NCI-H2107 treated with DMSO at 0.1 percent for 48 hours (cell line): Measurements from ENCODE around the gene CMTM4.
A peak's percentile ranks its signal among the peaks of the same experiment; 100 is the strongest.
"Not testable (repeated sequence)": the region's sequence is repeated elsewhere in the genome, so short reads cannot be mapped to it uniquely, and the experiment has no call there.

Source experiments
- DNase-seq: peaks from one replicate; lab custom pipeline; 2025; ENCODE audit not compliant: unreplicated experiment; lab: John Stamatoyannopoulos, UW

The CMTM4 gene

DNA sequence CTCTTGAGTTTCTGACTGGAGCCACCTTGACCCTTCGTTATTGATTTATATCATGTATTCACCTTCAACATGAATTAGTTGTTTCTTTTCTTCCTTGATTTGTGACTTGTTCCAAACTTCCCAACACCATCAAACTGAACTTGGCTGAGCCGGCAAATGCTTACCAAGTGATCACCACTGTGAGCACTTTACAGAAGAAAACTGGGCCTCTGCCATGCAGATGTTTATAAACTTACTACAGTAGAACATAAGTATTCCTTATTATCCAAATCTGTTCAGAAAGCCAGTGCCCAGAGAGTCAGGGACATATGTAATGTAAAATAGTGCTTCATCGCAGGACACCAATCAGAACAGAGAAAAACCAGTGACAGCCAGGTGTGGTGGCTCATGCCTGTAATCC, 19.9 kb downstream of the CMTM4 start:
- no peak for DNase-seq

GRCh38 chr16:66673691-66674090, 22.9 kb downstream of the CMTM4 start:
- no peak for DNase-seq

DNA sequence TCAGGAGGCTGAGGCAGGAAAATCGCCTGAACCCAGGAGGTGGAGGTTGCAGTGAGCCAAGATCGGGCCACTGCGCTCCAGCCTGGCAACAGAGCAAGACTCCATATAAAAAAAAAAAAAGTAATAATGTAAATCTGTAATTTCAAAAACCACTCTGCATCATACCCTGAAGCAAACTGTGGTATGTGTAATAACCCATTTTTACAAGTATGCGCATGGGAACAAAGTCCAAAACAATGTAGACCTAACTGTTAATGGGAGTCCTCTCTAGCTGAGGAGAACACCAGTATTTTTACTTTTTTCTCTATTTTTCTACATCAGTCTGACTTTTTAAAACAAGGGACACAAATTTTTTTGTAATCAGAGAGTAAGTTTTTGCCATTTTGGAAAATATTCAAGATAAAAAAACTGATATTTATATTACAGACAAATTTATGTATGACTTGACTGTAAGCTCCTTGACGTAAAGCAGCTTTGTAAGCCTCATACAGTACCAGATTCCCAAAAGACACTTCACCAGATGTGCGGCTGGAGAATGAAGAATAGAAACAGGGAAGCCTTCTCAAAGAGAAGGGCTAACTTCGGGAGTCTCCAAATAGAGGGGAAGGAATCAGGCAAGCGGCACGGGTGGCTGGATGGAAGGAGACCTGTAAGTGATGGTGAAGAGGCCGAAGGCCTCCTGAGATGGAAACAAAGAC, 25.7 kb downstream of the CMTM4 start:
- no peak for DNase-seq

GRCh38 chr16:66668777-66669444, 27.6 kb downstream of the CMTM4 start:
- DNase-seq: no peak

DNA sequence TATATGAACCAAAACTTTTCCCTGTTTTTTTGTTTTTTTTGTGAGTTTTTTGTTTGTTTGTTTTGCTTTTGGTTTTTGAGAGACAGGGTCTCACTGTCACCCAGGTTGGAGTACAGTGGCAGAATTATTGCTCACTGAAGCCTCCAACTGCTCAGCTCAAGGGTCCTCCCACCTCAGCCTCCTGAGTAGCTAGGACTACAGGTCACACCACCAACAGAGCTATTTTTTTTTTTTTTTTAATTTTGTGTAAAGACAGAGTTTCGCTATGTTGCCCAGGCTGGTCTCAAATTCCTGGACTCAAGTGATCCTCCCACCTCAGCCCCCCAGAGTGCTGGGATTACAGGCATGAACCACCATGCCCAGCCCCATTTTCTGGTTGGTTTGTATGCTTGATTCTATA, 28.6 kb downstream of the CMTM4 start:
- no peak for DNase-seq

DNA sequence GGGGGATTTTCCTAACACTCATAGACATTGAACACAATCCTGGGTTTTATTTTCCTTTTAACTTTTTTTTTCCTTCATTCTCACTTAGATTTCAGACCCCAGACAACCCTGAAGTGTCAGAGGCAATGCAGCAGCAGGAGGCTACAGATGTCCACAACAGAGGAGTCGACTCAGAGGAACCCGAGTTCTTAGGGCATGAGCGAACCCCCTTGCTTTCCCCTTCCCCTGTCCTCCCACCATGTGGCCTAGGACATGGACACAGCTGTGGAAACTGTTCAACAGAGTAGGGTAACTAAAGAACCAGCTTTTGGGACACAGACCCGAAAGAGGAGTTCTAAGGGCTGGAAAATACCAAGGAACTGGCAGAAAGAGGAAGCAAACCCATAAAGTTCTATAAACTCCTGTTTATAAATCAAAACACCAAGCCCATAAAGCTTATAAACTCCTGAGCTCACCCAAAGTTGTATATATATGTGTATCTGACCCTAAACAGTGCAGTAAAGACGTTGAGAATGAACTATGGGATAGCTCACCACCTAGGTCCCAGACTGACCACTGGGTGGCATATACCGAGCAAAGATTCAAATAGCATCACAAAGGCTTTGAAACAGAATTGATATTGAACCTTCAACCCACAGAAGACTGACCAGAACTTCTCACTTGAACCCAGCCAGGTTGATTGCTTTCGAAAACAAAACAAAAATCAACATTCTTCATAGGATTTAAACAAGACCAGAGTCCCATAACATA, 33.9 kb downstream of the CMTM4 start:
- DNase-seq: no peak

DNA sequence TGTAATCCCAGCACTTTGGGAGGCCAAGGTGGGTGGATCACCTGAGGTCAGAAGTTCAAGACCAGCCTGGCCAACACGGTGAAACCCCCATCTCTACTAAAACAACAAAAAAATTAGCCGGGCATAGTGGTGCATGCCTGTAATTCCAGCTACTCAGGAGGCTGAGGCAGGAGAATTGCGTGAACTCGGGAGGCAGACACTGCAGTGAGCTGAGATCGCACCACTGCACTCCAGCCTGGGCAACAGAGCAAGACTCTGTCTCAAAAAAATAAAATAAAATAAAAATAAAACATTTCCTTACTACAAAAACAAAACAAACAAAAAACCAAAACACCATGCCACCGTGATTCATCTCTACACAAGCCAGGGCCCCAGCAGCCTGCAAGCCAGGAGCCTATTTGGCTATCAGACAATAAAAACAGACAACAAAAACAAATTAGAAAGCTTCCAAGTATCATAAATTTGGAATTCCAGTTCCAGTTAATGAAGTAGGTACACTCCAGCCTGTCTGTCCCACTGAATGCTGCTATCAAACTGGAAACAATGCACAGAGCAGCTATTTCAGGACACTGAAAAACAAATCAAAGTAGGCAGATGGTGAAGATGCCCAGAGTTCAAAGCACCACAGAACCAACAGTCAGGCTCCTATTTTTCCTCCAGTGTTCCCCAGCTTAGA, 34.7 kb downstream of the CMTM4 start:
- DNase-seq: not testable (repeated sequence)

GRCh38 chr16:66661210-66661560, 35.4 kb downstream of the CMTM4 start:
- no peak for DNase-seq

GRCh38 chr16:66660422-66661209, 35.9 kb downstream of the CMTM4 start:
- DNase-seq: no peak

DNA sequence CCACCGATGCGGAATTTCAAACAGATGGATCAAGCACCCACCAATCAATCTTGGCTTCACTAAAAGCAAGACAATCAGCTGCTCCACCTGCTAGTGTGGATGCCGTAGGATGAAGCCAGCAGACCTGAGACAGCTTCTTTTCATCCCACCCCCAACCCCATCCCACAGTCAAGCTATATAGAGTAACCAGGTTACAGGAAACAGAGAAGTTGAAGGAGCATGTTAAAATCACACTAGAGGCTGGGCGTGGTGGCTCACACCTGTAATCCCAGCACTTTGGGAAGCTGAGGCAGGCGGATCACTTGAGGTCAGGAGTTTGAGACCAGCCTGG, 37.7 kb downstream of the CMTM4 start:
- DNase-seq: no peak

DNA sequence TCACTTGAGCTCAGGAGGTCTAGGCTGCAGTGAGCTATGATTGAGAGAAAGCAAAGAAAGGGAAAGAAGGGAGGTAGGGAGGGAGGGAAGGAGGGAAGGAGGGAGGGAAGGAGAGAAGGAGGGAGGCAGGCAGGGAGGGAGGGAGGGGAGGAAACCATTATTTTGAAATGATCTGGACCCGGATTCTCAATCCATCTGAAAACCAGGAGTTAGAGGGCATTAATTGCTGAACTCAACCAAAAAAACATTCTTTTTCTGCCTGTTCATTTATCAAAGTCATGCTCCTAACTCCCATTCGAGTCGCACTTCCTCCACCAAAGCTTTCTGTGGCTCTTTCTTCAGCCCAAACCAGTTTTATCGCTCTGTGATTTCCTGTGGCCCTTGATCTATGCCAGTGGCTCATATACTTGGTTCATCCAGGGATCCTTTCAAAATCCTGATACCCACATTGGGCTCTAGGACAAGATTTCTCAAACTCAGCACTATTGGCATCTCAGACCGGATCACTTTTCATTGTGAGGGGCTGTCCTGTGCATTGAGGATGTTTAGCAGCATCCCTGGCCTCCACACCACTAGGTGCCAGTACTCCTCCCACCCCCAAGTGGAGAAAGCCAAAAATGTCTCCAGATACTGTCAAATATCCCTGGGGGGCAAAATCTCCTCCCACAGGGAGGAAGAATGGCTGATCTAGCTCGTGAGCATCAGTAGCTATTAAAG, 38.2 kb downstream of the CMTM4 start:
- no peak for DNase-seq

DNA sequence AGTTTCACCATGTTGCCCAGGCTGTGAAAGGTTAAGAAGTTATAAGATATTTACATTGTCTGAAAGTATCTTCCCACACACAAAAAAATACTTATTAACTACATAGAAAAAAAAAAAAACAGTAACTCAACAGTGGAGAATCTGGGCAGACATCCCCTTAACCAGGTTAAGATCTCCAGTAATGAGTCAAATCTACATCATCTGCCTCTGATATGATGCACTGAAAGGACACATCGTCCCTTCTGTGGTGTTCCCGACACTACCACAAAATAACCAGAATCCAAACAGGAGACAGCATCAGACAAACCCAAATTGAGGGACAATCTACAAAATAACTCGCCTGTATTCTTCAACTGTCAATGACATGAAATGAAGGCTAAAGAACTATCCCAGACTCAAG, 40.0 kb downstream of the CMTM4 start:
- DNase-seq: no peak

DNA sequence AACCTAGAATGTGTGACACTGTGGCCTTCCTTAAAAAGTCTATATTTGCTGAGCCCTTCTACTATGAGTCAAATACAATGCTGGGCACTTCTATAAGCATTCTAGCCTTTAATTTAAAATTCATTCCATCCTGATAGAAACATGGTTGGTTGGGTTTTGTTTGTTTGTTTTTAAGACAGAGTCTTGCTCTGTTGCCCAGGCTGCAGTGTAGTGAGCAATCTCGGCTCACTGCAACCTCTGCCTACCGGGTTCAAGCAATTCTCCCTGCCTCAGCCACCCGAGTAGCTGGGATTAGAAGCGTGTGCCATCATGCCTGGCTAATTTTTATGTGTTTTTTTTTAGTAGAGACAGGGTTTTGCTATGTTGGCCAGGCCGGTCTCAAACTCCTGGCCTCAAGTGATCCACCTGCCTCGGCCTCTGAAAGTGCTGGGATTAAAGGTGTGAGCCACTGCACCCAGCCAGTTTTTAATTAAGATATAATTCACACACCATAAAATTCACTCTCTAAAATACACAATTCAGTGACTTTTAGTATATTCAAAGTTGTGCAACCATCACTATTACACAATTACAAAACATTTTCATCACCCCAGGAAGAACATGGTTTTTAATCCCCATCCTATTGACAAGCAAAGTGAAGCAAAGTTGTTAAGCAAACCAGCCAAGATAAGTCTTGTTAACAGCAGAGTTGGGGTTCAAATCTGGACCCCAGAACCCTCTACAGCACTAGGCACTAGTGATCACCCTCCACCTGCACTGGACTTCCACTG, 42.8 kb downstream of the CMTM4 start:
- no peak for DNase-seq

- DNase-seq: no peak
Measured at GRCh38 chr16:66652661-66653360, 43.7 kb downstream of the CMTM4 start.

- DNase-seq: no peak
Measured at GRCh38 chr16:66651965-66652364, 44.6 kb downstream of the CMTM4 start.

GRCh38 chr16:66651474-66651765, 45.1 kb downstream of the CMTM4 start:
- no peak for DNase-seq

- DNase-seq: peak; percentile 93
Measured at GRCh38 chr16:66650707-66651473, 45.7 kb downstream of the CMTM4 start.

DNA sequence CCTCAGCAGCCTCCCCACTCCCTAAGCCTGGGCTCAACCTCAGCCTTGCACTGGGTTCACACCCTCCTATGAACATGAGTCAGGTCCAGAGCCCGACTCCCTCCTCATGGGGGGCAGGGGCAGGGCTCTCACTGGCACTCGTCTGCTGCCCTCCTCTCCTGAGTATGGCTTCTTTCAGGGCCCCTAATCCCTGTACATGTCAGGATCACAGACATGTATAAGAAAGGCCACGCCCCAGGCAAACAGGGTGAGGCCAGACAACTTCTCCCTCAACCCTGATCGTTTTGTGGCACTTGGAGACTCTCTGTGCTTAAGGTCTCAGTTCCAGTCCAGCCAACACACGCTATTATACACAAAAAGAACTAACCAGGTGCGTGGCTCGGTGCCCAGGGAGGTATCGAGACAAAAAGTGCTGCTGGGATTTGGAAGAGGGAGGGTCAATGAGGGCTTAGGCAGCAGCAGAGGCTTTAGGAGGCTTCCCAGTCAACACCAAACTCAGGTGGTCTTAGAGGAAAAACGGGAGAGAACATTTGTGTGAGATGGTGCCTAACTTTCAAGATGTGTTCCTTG, 46.8 kb downstream of the CMTM4 start:
- peak; percentile 4 for DNase-seq
